Measurements from ENCODE around the gene BET1L.
"Not testable (repeated sequence)": the region's sequence is repeated elsewhere in the genome, so short reads cannot be mapped to it uniquely, and the experiment has no call there.

The BET1L gene

DNA sequence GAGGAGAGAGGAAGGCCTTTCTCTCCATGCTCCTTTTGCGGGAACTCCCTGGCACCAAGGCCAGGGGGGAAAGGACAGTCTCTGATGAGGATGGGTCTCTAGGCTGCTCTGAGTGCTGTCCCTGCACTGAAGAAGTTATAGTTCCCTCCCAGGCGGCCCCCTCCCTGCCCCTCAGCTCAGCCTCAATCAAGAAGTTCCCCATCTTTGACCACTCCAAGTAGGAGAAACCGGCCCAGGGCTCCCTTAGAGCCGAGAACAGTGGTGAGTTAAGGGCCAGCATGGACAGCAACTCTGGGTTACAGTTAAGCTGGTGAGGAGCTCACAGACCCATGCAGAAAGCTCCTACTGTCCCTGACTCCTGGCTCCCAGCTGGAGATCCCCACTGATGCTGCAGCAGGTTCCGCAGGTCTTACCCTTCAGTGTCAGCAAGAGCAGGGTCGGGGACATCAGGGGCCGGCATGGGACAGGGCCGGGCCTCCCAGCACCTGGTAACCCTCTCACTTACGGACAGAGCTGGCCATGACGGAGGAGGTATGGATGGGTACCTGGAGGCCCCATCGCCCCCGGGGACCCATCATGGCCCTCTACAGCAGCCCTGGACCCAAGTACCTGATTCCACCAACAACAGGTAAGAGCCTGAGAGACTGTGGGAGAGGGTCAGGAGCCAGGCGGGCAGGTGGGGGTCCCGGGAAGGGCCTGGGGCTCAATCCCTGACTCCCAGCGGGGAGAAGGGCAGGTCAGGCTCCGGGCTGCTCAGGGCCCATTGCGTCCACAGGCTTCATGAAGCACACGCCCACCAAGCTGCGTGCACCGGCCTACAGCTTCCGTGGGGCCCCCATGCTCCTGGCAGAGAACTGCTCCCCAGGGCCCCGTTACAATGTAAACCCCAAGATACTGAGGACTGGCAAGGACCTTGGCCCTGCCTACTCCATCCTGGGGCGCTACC, 10.1 kb downstream of the BET1L start:
- Histone ChIP-seq H3K4me1 (ENCODE audit: control insufficient read depth, insufficient read depth, low read length) (no peaks in the 10 kb centered on the region), H3K9me3 (ENCODE audit: control insufficient read depth, low read length) (no peaks in the 10 kb centered on the region), H3K9ac (ENCODE audit: low read length) (no peak overlapping the region), H3K36me3 (ENCODE audit: control insufficient read depth, insufficient read depth, low read length) (no peaks in the 10 kb centered on the region), H3K4me3 (ENCODE audit: low read length) (no peak overlapping the region), H3K27me3 (ENCODE audit: control insufficient read depth, insufficient read depth, low read length) (no peaks in the 10 kb centered on the region)

DNA sequence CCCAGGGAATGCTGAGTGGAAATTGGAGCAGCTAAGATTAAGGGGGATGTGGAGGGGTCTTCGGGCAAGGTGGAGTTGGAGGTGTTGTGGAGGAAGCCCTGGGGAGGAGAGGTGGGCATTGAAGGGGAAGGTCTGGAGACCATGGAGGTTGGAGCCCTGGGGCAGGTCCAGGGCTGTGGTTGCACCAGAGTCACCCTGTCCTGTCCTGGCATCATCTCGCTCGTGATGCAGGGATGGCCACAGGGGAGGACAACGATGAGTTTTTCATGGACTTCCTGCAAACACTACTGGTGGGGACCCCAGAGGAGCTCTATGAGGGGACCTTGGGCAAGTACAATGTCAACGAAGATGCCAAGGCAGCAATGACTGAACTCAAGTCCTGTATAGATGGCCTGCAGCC, 13.7 kb downstream of the BET1L start:
- not testable (repeated sequence) for H3K9me3 ChIP-seq (ENCODE audit: control insufficient read depth, low read length); H3K4me1 ChIP-seq (ENCODE audit: control insufficient read depth, insufficient read depth, low read length); H3K9ac ChIP-seq (ENCODE audit: low read length); H3K4me3 ChIP-seq (ENCODE audit: low read length); H3K36me3 ChIP-seq (ENCODE audit: control insufficient read depth, insufficient read depth, low read length); H3K27me3 ChIP-seq (ENCODE audit: control insufficient read depth, insufficient read depth, low read length)

DNA sequence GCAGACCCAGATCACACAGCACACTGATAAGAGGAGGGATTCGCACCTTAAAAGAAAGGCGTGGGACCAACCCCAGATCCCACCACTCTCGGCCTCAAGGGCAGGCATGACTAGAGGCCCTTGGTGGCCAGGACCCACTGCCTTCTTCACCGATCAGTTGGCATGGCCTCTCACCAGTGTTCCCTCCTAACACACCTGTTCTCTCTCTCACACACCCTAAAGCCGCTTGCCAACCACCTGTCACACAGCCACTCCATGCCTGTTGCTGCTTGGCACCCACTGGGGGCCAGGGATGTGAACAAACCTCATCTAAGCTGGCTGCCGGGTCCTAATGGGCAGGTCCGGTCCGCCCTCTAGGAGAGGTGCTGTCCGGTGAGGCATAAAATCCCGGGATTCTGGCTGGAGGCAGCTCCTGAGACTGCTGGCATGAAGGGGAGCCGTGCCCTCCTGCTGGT, 14.5 kb downstream of the BET1L start, which contains the start of gene SCGB1C1:
TSS of gene SCGB1C1 (plus strand) at position 405 of the 455 bp plus-strand sequence. CDS start at position 427, 22 bp downstream.
- H3K9me3 ChIP-seq (ENCODE audit: control insufficient read depth, low read length); H3K4me1 ChIP-seq (ENCODE audit: control insufficient read depth, insufficient read depth, low read length); H3K4me3 ChIP-seq (ENCODE audit: low read length); H3K9ac ChIP-seq (ENCODE audit: low read length); H3K27me3 ChIP-seq (ENCODE audit: control insufficient read depth, insufficient read depth, low read length); H3K36me3 ChIP-seq (ENCODE audit: control insufficient read depth, insufficient read depth, low read length): not testable (repeated sequence)

GRCh38 chr11:191490-192478, 15.4 kb downstream of the BET1L start:
- H3K4me1 ChIP-seq (ENCODE audit: control insufficient read depth, insufficient read depth, low read length), result not testable (repeated sequence)

GRCh38 chr11:190546-190945, 16.7 kb downstream of the BET1L start:
- H3K27me3 ChIP-seq (ENCODE audit: control insufficient read depth, insufficient read depth, low read length), result not testable (repeated sequence)

More at GRCh38 chr11:191490-192478, 15.4 kb downstream of the BET1L start:
- not testable (repeated sequence) for H3K36me3 ChIP-seq (ENCODE audit: control insufficient read depth, insufficient read depth, low read length); H3K27me3 ChIP-seq (ENCODE audit: control insufficient read depth, insufficient read depth, low read length); H3K9me3 ChIP-seq (ENCODE audit: control insufficient read depth, low read length); H3K4me3 ChIP-seq (ENCODE audit: low read length); H3K9ac ChIP-seq (ENCODE audit: low read length)

GRCh38 chr11:189843-190311, 17.3 kb downstream of the BET1L start:
- not testable (repeated sequence) for H3K4me3 ChIP-seq (ENCODE audit: low read length); H3K27me3 ChIP-seq (ENCODE audit: control insufficient read depth, insufficient read depth, low read length); H3K9me3 ChIP-seq (ENCODE audit: control insufficient read depth, low read length); H3K9ac ChIP-seq (ENCODE audit: low read length); H3K4me1 ChIP-seq (ENCODE audit: control insufficient read depth, insufficient read depth, low read length); H3K36me3 ChIP-seq (ENCODE audit: control insufficient read depth, insufficient read depth, low read length)

More at GRCh38 chr11:190546-190945, 16.7 kb downstream of the BET1L start:
- not testable (repeated sequence) for H3K4me1 ChIP-seq (ENCODE audit: control insufficient read depth, insufficient read depth, low read length); H3K9ac ChIP-seq (ENCODE audit: low read length); H3K9me3 ChIP-seq (ENCODE audit: control insufficient read depth, low read length); H3K4me3 ChIP-seq (ENCODE audit: low read length); H3K36me3 ChIP-seq (ENCODE audit: control insufficient read depth, insufficient read depth, low read length)

GRCh38 chr11:189200-189783, 17.9 kb downstream of the BET1L start:
- H3K4me3 ChIP-seq (ENCODE audit: low read length); H3K4me1 ChIP-seq (ENCODE audit: control insufficient read depth, insufficient read depth, low read length); H3K9ac ChIP-seq (ENCODE audit: low read length); H3K9me3 ChIP-seq (ENCODE audit: control insufficient read depth, low read length); H3K27me3 ChIP-seq (ENCODE audit: control insufficient read depth, insufficient read depth, low read length); H3K36me3 ChIP-seq (ENCODE audit: control insufficient read depth, insufficient read depth, low read length): not testable (repeated sequence)

GRCh38 chr11:180242-180641, 27.0 kb downstream of the BET1L start:
- not testable (repeated sequence) for H3K36me3 ChIP-seq (ENCODE audit: control insufficient read depth, insufficient read depth, low read length); H3K4me3 ChIP-seq (ENCODE audit: low read length); H3K9me3 ChIP-seq (ENCODE audit: control insufficient read depth, low read length); H3K9ac ChIP-seq (ENCODE audit: low read length); H3K27me3 ChIP-seq (ENCODE audit: control insufficient read depth, insufficient read depth, low read length); H3K4me1 ChIP-seq (ENCODE audit: control insufficient read depth, insufficient read depth, low read length)
